Measurements from ENCODE around the gene COL23A1. TPM values are rescaled to one million over a fixed set of nuclear protein-coding genes. Genes with fewer than 3 reads are reported as not detected.

The COL23A1 gene
- total and polyA plus RNA-seq, 2 of the 13 experiments (the other 11 are each of a cell fraction or from before 2014, with no cell fraction given) = not detected

GRCh38 chr5:178626484-178627258, 36.5 kb upstream of the COL23A1 start, which contains the start of gene CLK4 (continued):
- TF ChIP-seq, protein P1, sequence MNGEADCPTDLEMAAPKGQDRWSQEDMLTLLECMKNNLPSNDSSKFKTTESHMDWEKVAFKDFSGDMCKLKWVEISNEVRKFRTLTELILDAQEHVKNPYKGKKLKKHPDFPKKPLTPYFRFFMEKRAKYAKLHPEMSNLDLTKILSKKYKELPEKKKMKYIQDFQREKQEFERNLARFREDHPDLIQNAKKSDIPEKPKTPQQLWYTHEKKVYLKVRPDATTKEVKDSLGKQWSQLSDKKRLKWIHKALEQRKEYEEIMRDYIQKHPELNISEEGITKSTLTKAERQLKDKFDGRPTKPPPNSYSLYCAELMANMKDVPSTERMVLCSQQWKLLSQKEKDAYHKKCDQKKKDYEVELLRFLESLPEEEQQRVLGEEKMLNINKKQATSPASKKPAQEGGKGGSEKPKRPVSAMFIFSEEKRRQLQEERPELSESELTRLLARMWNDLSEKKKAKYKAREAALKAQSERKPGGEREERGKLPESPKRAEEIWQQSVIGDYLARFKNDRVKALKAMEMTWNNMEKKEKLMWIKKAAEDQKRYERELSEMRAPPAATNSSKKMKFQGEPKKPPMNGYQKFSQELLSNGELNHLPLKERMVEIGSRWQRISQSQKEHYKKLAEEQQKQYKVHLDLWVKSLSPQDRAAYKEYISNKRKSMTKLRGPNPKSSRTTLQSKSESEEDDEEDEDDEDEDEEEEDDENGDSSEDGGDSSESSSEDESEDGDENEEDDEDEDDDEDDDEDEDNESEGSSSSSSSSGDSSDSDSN (CRISPR knock-in tag; IDR thresholded peaks at IDR 0.05) = peak; percentile 88
- TF ChIP-seq HOXA5 (CRISPR knock-in tag; IDR thresholded peaks at IDR 0.05) = no peak; the same call in 1 of the 2 replicates
- no peak; the same call in 1 of the 2 replicates for TF ChIP-seq CCDC6 (CRISPR knock-in tag; IDR thresholded peaks at IDR 0.05)
- TF ChIP-seq ZNF530 (CRISPR knock-in tag; IDR thresholded peaks at IDR 0.05; ENCODE audit: low read depth) = no peak
- TF ChIP-seq RERE (CRISPR knock-in tag; IDR thresholded peaks at IDR 0.05; ENCODE audit: low read depth) = no peak
- 0 out of 2 replicates have a peak, but pooled peaks have one; percentile 7 for TF ChIP-seq ZNF296 (CRISPR knock-in tag; conservative IDR thresholded peaks at IDR 0.05)
- TF ChIP-seq MTA3 (CRISPR knock-in tag; IDR thresholded peaks at IDR 0.05) = no peak
- no peak for TF ChIP-seq NR2F1 (CRISPR knock-in tag; IDR thresholded peaks at IDR 0.05)
- no peak; the same call in 1 of the 2 replicates for TF ChIP-seq ZNF850 (CRISPR knock-in tag; conservative IDR thresholded peaks at IDR 0.05)
- TF ChIP-seq, protein P2, sequence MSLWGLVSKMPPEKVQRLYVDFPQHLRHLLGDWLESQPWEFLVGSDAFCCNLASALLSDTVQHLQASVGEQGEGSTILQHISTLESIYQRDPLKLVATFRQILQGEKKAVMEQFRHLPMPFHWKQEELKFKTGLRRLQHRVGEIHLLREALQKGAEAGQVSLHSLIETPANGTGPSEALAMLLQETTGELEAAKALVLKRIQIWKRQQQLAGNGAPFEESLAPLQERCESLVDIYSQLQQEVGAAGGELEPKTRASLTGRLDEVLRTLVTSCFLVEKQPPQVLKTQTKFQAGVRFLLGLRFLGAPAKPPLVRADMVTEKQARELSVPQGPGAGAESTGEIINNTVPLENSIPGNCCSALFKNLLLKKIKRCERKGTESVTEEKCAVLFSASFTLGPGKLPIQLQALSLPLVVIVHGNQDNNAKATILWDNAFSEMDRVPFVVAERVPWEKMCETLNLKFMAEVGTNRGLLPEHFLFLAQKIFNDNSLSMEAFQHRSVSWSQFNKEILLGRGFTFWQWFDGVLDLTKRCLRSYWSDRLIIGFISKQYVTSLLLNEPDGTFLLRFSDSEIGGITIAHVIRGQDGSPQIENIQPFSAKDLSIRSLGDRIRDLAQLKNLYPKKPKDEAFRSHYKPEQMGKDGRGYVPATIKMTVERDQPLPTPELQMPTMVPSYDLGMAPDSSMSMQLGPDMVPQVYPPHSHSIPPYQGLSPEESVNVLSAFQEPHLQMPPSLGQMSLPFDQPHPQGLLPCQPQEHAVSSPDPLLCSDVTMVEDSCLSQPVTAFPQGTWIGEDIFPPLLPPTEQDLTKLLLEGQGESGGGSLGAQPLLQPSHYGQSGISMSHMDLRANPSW (CRISPR knock-in tag; IDR thresholded peaks at IDR 0.05; ENCODE audit: borderline replicate concordance) = no peak; the same call in 1 of the 2 replicates
- peak; percentile 30; the same call in 1 of the 2 replicates for TF ChIP-seq KLF11 (CRISPR knock-in tag; IDR thresholded peaks at IDR 0.05)
- TF ChIP-seq NFYC (CRISPR knock-in tag; IDR thresholded peaks at IDR 0.05) = no peak
- peak; percentile 25; the same call in 1 of the 2 replicates for TF ChIP-seq SOX5 (CRISPR knock-in tag; IDR thresholded peaks at IDR 0.05; ENCODE audit: borderline replicate concordance)
- TF ChIP-seq HBP1 (CRISPR knock-in tag; IDR thresholded peaks at IDR 0.05; ENCODE audit: low read depth) = no peak
- no peak for TF ChIP-seq HNRNPH1 (optimal IDR thresholded peaks at IDR 0.05; ENCODE audit: low read depth, low read length)
- peak; percentile 38; the same call in 1 of the 2 replicates for TF ChIP-seq YEATS2 (CRISPR knock-in tag; IDR thresholded peaks at IDR 0.05; ENCODE audit: borderline replicate concordance)
- no peak for TF ChIP-seq NFIB (CRISPR knock-in tag; IDR thresholded peaks at IDR 0.05; ENCODE audit: borderline replicate concordance)
